ENCODE results near the gene REV1.

GRCh38 chr2:99481941-99482340, 7.9 kb downstream of the REV1 start:
- TF ChIP-seq CTCF (IDR thresholded peaks at IDR 0.05) (no peak), EZH2 (IDR thresholded peaks at IDR 0.05) (no peak)
